GM21528 (cell line): ENCODE data around the gene DBNL.

Experiments used
- ATAC-seq: cut with Tn5 transposase; IDR thresholded peaks from one replicate; pipeline ENCODE4 v1.9.1; 2021; ENCODE audit warnings: mild to moderate bottlenecking, moderate library complexity; ENCODE audit not compliant: unreplicated experiment, low FRiP score

DBNL gene

GRCh38 chr7:44107116-44107960 is 62.8 kb downstream of the DBNL start:
- no peak for ATAC-seq

GRCh38 chr7:44107961-44108767 is 63.7 kb downstream of the DBNL start:
- ATAC-seq = no peak

GRCh38 chr7:44108768-44109750 is 64.6 kb downstream of the DBNL start:
- no peak for ATAC-seq

GRCh38 chr7:44109991-44110390 is 65.5 kb downstream of the DBNL start:
- ATAC-seq = no peak

- no peak for ATAC-seq
These were observed 66.5 kb downstream of the DBNL start for GRCh38 chr7:44110719-44111635.
